Smooth muscle cell (in vitro differentiated cells): ENCODE results near the gene RAMP2. TPM values are rescaled to one million over a fixed set of nuclear protein-coding genes. Genes with fewer than 3 reads are reported as not detected.
A peak's percentile ranks its signal among the peaks of the same experiment; 100 is the strongest.

Experiments used
- DNase-seq: peaks from one replicate; lab custom pipeline; 2025; ENCODE audit not compliant: unreplicated experiment; lab: John Stamatoyannopoulos, UW
- H2AFZ ChIP-seq: fragments of 200-600 bp; sonication (generic); 2 replicates; pipeline ENCODE4 v1.6.0; 2016; ENCODE audit warnings: antibody characterized with exemption, low read depth, mild to moderate bottlenecking
- H3F3A ChIP-seq: fragments of 200-600 bp; sonication (generic); 2 replicates; pipeline ENCODE4 v1.6.0; 2017; ENCODE audit warnings: antibody characterized with exemption, low read depth
- H3K27ac ChIP-seq: fragments of 200-600 bp; sonication (generic); 2 replicates; pipeline ENCODE4 v1.5.1; 2016; ENCODE audit warnings: low read depth, mild to moderate bottlenecking
- H3K27me3 ChIP-seq: fragments of 200-600 bp; sonication (generic); 2 replicates; pipeline ENCODE4 v1.6.1; 2016; ENCODE audit warnings: low read depth, mild to moderate bottlenecking
- H3K36me3 ChIP-seq: fragments of 200-600 bp; sonication (generic); 2 replicates; pipeline ENCODE4 v1.5.1; 2016; ENCODE audit warnings: low read depth
- H3K4me1 ChIP-seq: fragments of 200-600 bp; sonication (generic); 2 replicates; pipeline ENCODE4 v1.5.1; 2016; ENCODE audit warnings: low read depth
- H3K4me2 ChIP-seq: fragments of 200-600 bp; sonication (generic); 2 replicates; pipeline ENCODE4 v1.6.0; 2016; ENCODE audit warnings: mild to moderate bottlenecking
- H3K4me3 ChIP-seq: fragments of 200-600 bp; sonication (generic); 2 replicates; pipeline ENCODE4 v1.5.1; 2016; ENCODE audit warnings: mild to moderate bottlenecking
- H3K79me2 ChIP-seq: fragments of 200-600 bp; sonication (generic); 2 replicates; pipeline ENCODE4 v1.6.0; 2016; ENCODE audit warnings: low read depth, mild to moderate bottlenecking
- H3K9ac ChIP-seq: fragments of 200-600 bp; sonication (generic); 2 replicates; pipeline ENCODE4 v1.6.0; 2016; ENCODE audit warnings: low read depth
- H3K9me3 ChIP-seq: fragments of 200-600 bp; sonication (generic); replicated peaks from 2 replicates; pipeline ENCODE4 v1.5.1; 2016; ENCODE audit warnings: low read depth
- H4K20me1 ChIP-seq: fragments of 200-600 bp; sonication (generic); 2 replicates; pipeline ENCODE4 v1.6.0; 2016; ENCODE audit warnings: low read depth
- CTCF ChIP-seq: fragments of 200-600 bp; sonication (generic); IDR thresholded peaks from 2 replicates; pipeline ENCODE4 v1.5.1; 2017; ENCODE audit warnings: borderline replicate concordance, mild to moderate bottlenecking, antibody characterized with exemption; ENCODE audit not compliant: insufficient read depth, poor library complexity, severe bottlenecking
- WGBS: methylation state at CpG from one replicate; pipeline ENCODE4 v1.1.7; 2016; ENCODE audit warnings: low lambda C conversion rate; 5-methylcytosine and 5-hydroxymethylcytosine counted together
- polyA plus RNA-seq: library from polyadenylated mRNA; unstranded; fragments of >200 nt; fragmentation: Nextera tagmentation; extraction: Ambion mirVana; gene quantifications from 2 replicates; pipeline ENCODE4 v1.2.1, GENCODE V29; 2016
- total RNA-seq: library from RNA; depleted of rRNA; stranded (reverse); fragments of >200 nt; gene quantifications from 2 replicates; pipeline ENCODE4 v1.2.3, GENCODE V29; 2014

RAMP2 gene
- total and polyA plus RNA-seq, 2 experiments from 2014 or later, result 8.9 to 25.7 TPM

- H3K27ac ChIP-seq, result peak overlapping the region; percentile 52
- H3K36me3 ChIP-seq, result no peaks in the 10 kb centered on the region
- H3K27me3 ChIP-seq, result no peaks in the 10 kb centered on the region
- peak overlapping the region; percentile 92 for H3K4me2 ChIP-seq
- TF ChIP-seq CTCF, result no peak
- peak overlapping the region; percentile 83 for H3K4me3 ChIP-seq
- H3K4me1 ChIP-seq, result peaks cover 13% of the 10 kb centered on the region
- peaks cover 4% of the 10 kb centered on the region for H3F3A ChIP-seq
- 76% methylated on average over 3 of the region's 3 CpGs for WGBS
- DNase-seq, result no peak
- peak overlapping the region; percentile 100 for H2AFZ ChIP-seq
- H4K20me1 ChIP-seq, result no peaks in the 10 kb centered on the region
- peak overlapping the region; percentile 77 for H3K9ac ChIP-seq
- no peaks in the 10 kb centered on the region for H3K79me2 ChIP-seq
- H3K9me3 ChIP-seq, result no peaks in the 10 kb centered on the region
Observed at GRCh38 chr17:42774066-42774745, 13.2 kb downstream of the RAMP2 start.

GRCh38 chr17:42775534-42776098 lies 14.6 kb downstream of the RAMP2 start:
- H3F3A ChIP-seq, result peaks cover 4% of the 10 kb centered on the region
- peaks cover 2% of the 10 kb centered on the region for H3K27me3 ChIP-seq
- WGBS, result 93% methylated on average over 3 of the region's 3 CpGs
- no peaks in the 10 kb centered on the region for H3K36me3 ChIP-seq
- no peak overlapping the region for H3K27ac ChIP-seq
- H3K4me3 ChIP-seq, result no peak overlapping the region
- TF ChIP-seq CTCF, result no peak
- no peaks in the 10 kb centered on the region for H3K79me2 ChIP-seq
- peaks cover 13% of the 10 kb centered on the region for H3K4me1 ChIP-seq
- H3K9me3 ChIP-seq, result no peaks in the 10 kb centered on the region
- no peaks in the 10 kb centered on the region for H4K20me1 ChIP-seq
- DNase-seq, result no peak
- H3K9ac ChIP-seq, result no peak overlapping the region
- no peak overlapping the region for H3K4me2 ChIP-seq
- H2AFZ ChIP-seq, result no peak overlapping the region

GRCh38 chr17:42778570-42778969 lies 17.5 kb downstream of the RAMP2 start:
- no peaks in the 10 kb centered on the region for H3K36me3 ChIP-seq
- no peak overlapping the region for H3K9ac ChIP-seq
- no peak overlapping the region for H3K4me2 ChIP-seq
- H3F3A ChIP-seq, result peaks cover 4% of the 10 kb centered on the region
- H3K9me3 ChIP-seq, result no peaks in the 10 kb centered on the region
- H3K27ac ChIP-seq, result no peak overlapping the region
- 94% methylated on average over 5 of the region's 5 CpGs for WGBS
- TF ChIP-seq CTCF, result no peak
- no peak overlapping the region for H3K4me3 ChIP-seq
- no peak overlapping the region for H2AFZ ChIP-seq
- DNase-seq, result no peak
- no peaks in the 10 kb centered on the region for H4K20me1 ChIP-seq
- H3K4me1 ChIP-seq, result peaks cover 8% of the 10 kb centered on the region
- peaks cover 28% of the 10 kb centered on the region for H3K27me3 ChIP-seq
- H3K79me2 ChIP-seq, result no peaks in the 10 kb centered on the region
